HG03139 (cell line): ENCODE data around the gene SPEF1.

ENCODE experiments used
- ATAC-seq: cut with Tn5 transposase; IDR thresholded peaks from one replicate; pipeline ENCODE4 v1.9.1; 2021; ENCODE audit not compliant: unreplicated experiment

The SPEF1 gene

DNA sequence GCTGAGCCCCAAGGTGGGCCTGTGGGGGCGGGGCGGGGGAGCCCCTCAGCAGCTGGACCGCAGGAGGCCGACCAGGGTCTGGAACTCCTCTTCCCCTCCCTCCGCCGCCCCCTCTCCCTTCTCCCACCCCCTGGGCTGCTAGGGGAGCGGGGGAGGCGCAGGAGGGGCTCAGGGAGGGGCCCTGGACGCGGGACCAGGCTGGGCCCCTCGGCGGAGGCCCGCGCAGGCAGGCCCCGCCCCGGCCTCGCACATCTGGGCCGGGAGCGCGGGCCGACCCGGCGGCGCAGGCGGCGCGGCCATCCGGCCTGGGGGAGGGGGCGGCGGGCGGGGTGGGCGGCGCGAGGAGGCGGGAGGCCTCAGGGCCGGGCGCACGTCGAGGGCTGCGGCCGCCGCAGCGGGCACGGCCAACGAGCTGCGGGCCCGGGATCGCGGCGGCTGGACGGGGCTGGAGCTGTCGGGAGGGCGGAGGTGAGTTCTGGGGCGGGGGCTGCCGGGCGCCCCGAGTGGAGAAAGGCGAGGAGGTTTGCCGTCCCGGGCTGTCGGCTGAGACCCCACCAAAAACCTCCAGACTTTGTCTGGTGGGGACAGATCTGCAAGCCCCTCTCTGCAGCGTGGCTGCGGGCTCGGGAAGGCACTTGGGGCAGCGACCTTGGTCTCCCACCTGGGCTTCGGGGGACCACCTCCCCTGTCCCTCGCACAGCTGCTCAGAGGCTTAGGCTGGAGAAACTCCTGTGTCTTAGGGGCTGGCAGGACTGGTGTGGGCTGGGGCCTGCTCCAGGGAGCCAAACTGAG is 48.7 kb downstream of the SPEF1 start, which contains the start of gene HSPA12B:
Gene HSPA12B (plus strand): TSS at position 359 of the 792 bp plus-strand sequence. CDS start 5,990 bp downstream, outside the sequence.
- no peak for ATAC-seq

DNA sequence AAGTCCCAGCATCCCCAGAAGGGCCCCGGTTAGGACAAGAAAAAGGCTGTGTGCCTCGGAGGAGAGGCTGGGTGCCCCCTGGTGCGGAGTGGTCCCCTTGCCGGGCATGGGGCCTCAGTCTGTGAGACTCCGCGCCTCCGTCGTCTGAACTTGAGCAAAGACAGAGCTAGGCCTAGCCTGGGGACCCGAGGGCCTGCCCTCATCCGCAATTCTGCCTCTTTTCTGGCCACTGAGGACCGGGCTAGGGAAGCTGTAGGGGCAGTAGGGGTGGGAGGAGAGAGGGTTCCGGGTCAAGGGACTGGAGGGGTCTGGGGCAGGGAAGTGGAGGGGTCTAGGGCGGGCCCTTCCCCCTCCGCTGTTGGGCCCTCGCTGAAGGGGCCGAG is 49.3 kb downstream of the SPEF1 start:
- no peak for ATAC-seq

DNA sequence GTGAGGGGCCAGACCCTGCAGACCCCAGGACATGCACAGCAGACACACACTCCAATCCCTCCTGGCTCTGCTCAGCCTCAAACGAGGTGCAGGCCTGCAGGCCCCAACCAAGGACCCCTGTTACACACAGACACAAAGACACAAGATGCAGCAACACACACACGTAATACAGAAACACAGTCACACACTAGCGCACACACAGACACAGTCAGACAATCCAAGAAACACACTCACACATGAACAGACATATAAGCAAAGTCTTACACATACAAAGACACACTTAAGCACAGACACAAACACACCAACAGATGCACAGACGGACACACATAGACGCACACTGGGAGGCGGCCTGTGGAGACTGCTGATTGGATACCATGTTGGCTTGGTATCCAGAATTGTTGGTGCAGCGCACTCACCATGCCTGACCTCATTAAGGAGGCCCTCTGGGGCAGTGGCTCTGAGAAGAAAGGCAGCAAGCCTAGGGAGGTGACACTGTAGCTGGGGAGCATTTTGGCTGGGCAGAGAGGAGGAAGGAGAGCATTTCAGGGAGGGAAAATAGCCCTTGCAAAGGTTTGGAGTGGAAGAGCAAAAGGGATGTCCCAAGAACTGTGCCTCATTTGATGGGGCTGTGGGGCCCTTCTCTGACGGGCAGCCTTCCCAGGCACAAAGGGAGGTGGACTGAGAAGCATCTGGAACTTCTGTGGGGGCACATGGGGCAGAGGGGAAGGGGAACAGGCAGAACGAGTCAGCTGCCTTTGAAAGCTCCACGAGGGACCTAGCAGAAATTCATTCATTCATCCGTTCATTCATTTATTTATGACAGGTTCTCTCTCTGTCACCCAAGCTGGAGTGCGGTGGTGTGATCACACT is 50.2 kb downstream of the SPEF1 start:
- ATAC-seq, result no peak

DNA sequence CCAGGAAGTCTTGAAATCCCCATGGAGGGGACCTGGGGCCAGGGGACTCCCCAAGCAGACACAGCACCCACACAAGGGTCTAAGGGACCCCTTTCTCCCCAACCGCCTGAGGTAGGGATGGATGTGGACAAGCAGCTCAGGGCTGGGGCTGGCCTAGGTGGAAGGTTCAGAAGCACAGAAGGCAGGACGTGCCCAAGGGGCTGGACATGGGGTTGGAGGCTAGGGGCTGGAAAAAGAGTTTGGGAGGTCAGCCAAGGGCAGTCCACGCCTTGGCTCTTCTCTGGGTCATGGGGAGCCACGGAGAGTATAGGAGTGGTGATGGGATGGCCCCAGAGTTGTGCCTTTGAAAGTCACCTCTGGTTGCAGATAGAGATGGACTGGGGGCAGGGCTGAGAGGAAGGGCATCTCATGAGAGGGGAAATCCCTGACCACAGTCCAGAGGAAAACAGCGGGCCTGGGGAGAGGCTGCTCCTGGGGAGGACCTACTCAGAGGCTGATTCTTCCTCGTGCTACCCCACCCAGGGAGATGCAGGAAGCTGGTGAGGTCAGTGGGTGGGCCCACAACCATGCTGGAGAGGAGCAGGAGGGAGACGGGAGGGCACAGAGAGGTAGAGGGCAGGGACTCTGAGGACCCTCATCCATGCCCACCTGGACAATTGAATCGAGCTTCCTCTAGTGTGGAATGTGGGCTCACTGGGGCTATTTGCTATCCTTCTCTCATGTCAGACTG is 51.3 kb downstream of the SPEF1 start:
- no peak for ATAC-seq

DNA sequence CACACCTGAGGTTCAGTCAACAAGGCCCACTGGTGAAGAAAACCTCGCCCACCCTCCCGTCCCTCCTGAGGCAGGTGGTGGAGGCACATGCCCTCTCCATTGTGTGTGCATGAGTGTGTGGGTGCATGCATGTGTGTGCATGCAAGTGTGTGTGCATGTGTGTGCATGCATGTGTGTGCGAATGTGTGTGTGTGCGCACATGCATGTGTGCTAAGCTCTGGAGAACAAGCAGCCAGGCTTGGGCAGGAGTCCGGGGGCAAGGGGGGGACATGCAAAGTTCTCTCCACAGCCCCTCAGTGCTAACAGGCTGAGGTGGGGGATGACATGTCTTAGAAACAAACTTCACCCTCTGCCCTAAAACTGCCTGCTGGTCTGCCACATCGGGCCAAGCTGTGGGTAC is 51.9 kb downstream of the SPEF1 start:
- ATAC-seq, result no peak

DNA sequence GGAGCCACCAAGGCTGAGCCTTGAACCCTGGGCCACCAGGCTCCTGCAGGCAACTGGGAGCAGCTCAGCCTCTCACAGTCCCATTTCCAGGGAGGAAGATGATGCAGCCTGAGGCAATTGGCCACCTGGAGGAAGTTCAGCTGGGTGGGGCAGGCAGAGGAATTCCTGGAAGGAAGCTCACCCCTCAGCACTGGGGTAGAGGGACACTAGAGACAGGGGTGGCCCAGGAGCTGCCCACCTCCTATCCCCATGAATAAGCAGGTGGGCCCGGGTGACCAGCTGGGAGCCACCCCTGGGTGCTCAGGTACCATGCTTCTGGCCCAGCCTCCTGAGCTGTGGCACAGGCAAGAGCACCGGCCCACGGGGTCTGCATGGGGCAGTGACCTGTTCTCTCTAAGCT is 52.4 kb downstream of the SPEF1 start:
- ATAC-seq, result no peak

DNA sequence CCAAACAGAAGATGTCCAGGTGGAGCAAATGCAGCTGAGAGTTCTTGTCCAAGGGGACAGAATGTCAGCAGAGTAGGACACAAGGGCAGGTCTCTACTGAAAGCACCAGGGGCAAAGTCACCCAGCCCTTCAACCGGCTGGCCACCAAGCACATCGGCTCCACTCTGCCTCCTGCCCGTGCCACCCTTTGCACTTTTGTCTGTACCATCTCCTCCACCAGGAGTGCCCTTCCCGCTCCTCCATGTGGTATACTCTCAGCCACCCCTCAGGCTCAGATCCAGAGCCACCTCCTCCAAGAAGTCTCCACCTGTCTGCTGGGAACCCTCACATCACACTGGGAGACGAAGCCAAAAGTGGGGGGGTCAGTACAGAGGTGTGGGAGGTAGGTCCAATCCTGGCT is 52.9 kb downstream of the SPEF1 start:
- ATAC-seq, result no peak
